ENCODE measurements around the gene CCR5. TPM values are rescaled to one million over a fixed set of nuclear protein-coding genes. Genes with fewer than 3 reads are reported as not detected.

CCR5 gene
- total and polyA plus RNA-seq, 9 of the 15 experiments (the other 6 are each of a cell fraction or from before 2014, with no cell fraction given) = not detected

DNA sequence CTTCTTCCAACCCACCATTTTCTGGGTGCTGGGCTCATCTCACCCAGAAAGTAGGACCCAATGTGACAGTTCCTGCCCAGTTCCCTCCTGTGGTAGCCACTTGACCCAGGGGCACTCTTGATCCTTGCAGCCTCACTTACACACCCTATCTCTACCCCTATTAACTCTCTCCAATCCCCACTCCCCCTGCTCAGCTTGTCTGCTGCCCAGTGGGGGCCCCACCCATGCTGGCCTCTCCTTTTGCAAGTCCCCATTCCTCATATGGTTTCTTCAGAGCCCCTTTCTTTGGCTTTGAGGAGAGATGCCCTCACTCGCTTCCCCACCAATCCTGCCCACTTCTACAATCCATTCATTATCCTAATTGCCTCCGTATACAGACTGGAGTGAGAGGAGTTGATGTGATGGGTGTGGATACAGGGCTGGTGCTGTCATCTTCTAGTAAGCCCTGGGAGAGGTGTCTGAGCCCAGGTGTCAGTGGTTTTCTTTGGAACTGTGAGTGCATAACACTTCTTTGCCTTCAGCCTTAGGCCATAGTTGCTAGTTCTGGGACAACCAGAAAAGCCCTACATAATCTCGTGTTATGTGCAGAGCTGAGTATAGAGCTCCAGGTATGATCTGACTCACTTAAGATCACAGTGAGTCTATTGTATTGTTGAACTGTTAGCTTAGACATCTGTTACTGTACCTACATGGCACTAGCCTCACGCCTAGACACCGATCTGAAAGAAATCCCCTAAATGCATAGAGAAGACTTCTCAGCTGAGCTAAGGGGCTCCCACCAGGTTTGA lies 4.8 kb upstream of the CCR5 start:
- H3K9me1 ChIP-seq (ENCODE audit: control insufficient read depth, insufficient read depth, low read length) = no peaks in the 10 kb centered on the region
- peaks cover 25 to 46% of the 10 kb centered on the region in 2 experiments for H3K27me3 ChIP-seq (ENCODE audit: control insufficient read depth in 2 of 2, insufficient read depth in 2 of 2, low read length in 2 of 2)
- no peak overlapping the region for H3K9ac ChIP-seq (ENCODE audit: insufficient read depth in 1 of 2, low read depth in 2 of 2, low read length in 2 of 2)
- no peaks in the 10 kb centered on the region for H3K36me3 ChIP-seq (ENCODE audit: control insufficient read depth, insufficient read depth, low read length)
- ChIA-PET CTCF (ENCODE audit: low intra/inter-chr PET ratio) (no interaction called here), POLR2A (interaction anchor here (1.4 to 1.6 kb wide), 2 partner anchors 12 to 14 kb away, joined by 3 to 6 read pairs; no protein-coding TSS in a partner anchor)
- H2AFZ ChIP-seq (ENCODE audit: low read depth, low read length) = no peak overlapping the region
- H3K4me3 ChIP-seq = no peak overlapping the region
- FAIRE-seq = no peak
- WGBS (ENCODE audit: insufficient coverage, low coverage, missing lambda C conversion rate) = 1% methylated on average over 5 of the region's 5 CpGs
- H3K27ac ChIP-seq (ENCODE audit: extremely low read depth, low read depth, low read length) = no peak overlapping the region
- H3K79me2 ChIP-seq (ENCODE audit: control insufficient read depth, insufficient read depth, low read length) = no peaks in the 10 kb centered on the region
- no peak for ATAC-seq
- no peaks in the 10 kb centered on the region for H3K4me1 ChIP-seq (replicated peaks in 1 of 2; ENCODE audit: control insufficient read depth in 2 of 2, insufficient read depth in 2 of 2, low read length in 2 of 2)
- in situ Hi-C loops (cut with MboI) = no loop called here
- H3K9me3 ChIP-seq (replicated peaks; ENCODE audit: control insufficient read depth, insufficient read depth, low read depth, low read length) = no peaks in the 10 kb centered on the region
- BruUV-seq (replicated peaks) = no TSS peak
- no peak overlapping the region for H3K4me2 ChIP-seq (ENCODE audit: insufficient read depth, low read length)
- no peaks in the 10 kb centered on the region for H4K20me1 ChIP-seq (replicated peaks; ENCODE audit: control insufficient read depth, insufficient read depth, low read length)
- intact Hi-C loops (cut with micrococcal nuclease) = loop anchor here (5.0 kb wide), 1 partner anchor 154 kb away; no protein-coding TSS in a partner anchor
- no peak for DNase-seq (ENCODE audit: extremely low read depth in 1 of 4, low spot score in 3 of 4)
- TF ChIP-seq SIX5 (IDR thresholded peaks at IDR 0.05; ENCODE audit: borderline replicate concordance in 1 of 2, insufficient read depth in 1 of 2, low read depth in 1 of 2, low read length in 2 of 2) (no peak), NFE2 (IDR thresholded peaks at IDR 0.05; ENCODE audit: low read depth) (no peak), CXXC5 (CRISPR knock-in tag; IDR thresholded peaks at IDR 0.05) (no peak), ZNF717 (CRISPR knock-in tag; IDR thresholded peaks at IDR 0.05) (no peak), CTBP1 (IDR thresholded peaks at IDR 0.05; ENCODE audit: borderline replicate concordance) (no peak), MTA3 (IDR thresholded peaks at IDR 0.05; ENCODE audit: borderline replicate concordance) (no peak), RB1 (IDR thresholded peaks at IDR 0.05; ENCODE audit: low read depth) (no peak), SFPQ (IDR thresholded peaks at IDR 0.05; ENCODE audit: low read depth, low read length) (no peak), ZNF592 (IDR thresholded peaks at IDR 0.05) (no peak), ZNF436 (CRISPR knock-in tag; IDR thresholded peaks at IDR 0.05) (no peak), MAFK (IDR thresholded peaks at IDR 0.05; ENCODE audit: low read length) (no peak), ZNF12 (CRISPR knock-in tag; IDR thresholded peaks at IDR 0.05) (no peak), POLR2H (tag; IDR thresholded peaks at IDR 0.05; ENCODE audit: low read depth) (no peak), ZNF57 (CRISPR knock-in tag; IDR thresholded peaks at IDR 0.05) (no peak), KLF13 (tag; IDR thresholded peaks at IDR 0.05; ENCODE audit: borderline replicate concordance, low read depth) (no peak), PHB (CRISPR knock-in tag; IDR thresholded peaks at IDR 0.05) (no peak)

All from K562 (cell line).